GM18502 (cell line): Measurements from ENCODE around the gene AGBL4.

Experiments used
- ATAC-seq: cut with Tn5 transposase; IDR thresholded peaks from one replicate; pipeline ENCODE4 v1.9.1; 2021; ENCODE audit warnings: mild to moderate bottlenecking; ENCODE audit not compliant: unreplicated experiment, poor library complexity

The AGBL4 gene

GRCh38 chr1:48920851-48921250 is 1102.9 kb downstream of the AGBL4 start:
- no peak for ATAC-seq

GRCh38 chr1:48917901-48918603 is 1105.7 kb downstream of the AGBL4 start:
- ATAC-seq: no peak

- no peak for ATAC-seq
Observed at GRCh38 chr1:48917070-48917454, 1106.7 kb downstream of the AGBL4 start.

GRCh38 chr1:48916130-48917069 is 1107.4 kb downstream of the AGBL4 start:
- no peak for ATAC-seq

- no peak for ATAC-seq
Observed at GRCh38 chr1:48908606-48909005, 1115.1 kb downstream of the AGBL4 start.

- no peak for ATAC-seq
Observed at GRCh38 chr1:48906729-48907128, 1117.0 kb downstream of the AGBL4 start.

- no peak for ATAC-seq
Observed at GRCh38 chr1:48906164-48906563, 1117.6 kb downstream of the AGBL4 start.

GRCh38 chr1:48903291-48903690 is 1120.5 kb downstream of the AGBL4 start:
- no peak for ATAC-seq

GRCh38 chr1:48898894-48899293 is 1124.9 kb downstream of the AGBL4 start:
- no peak for ATAC-seq

GRCh38 chr1:48889615-48890014 is 1134.1 kb downstream of the AGBL4 start:
- ATAC-seq: no peak

GRCh38 chr1:48889082-48889481 is 1134.7 kb downstream of the AGBL4 start:
- no peak for ATAC-seq

- ATAC-seq: no peak
Observed at GRCh38 chr1:48887796-48888195, 1136.0 kb downstream of the AGBL4 start.

GRCh38 chr1:48882020-48882419 is 1141.7 kb downstream of the AGBL4 start:
- no peak for ATAC-seq

GRCh38 chr1:48878191-48878940 is 1145.4 kb downstream of the AGBL4 start:
- no peak for ATAC-seq

GRCh38 chr1:48876330-48876785 is 1147.4 kb downstream of the AGBL4 start:
- ATAC-seq: no peak

- no peak for ATAC-seq
Observed at GRCh38 chr1:48875552-48876329, 1148.0 kb downstream of the AGBL4 start.

- no peak for ATAC-seq
Observed at GRCh38 chr1:48873944-48874343, 1149.8 kb downstream of the AGBL4 start.

GRCh38 chr1:48870596-48870995 is 1153.2 kb downstream of the AGBL4 start:
- ATAC-seq: peak; percentile 82

GRCh38 chr1:48869116-48869893 is 1154.4 kb downstream of the AGBL4 start:
- ATAC-seq: no peak
